Stomach (tissue), 9 donors: ENCODE data around the gene FAM9C. TPM values are rescaled to one million over a fixed set of nuclear protein-coding genes. Genes with fewer than 3 reads are reported as not detected.
A peak's percentile ranks its signal among the peaks of the same experiment; 100 is the strongest.
"Not testable (repeated sequence)": the region's sequence is repeated elsewhere in the genome, so short reads cannot be mapped to it uniquely, and the experiment has no call there.

ENCODE experiments used
- DNase-seq, 2 donors: peaks; one replicate each; pipeline versions ENCODE4 v3.0.0 to v3.0.0-alpha.2; 2013 to 2019
- H3K27ac ChIP-seq, 5 donors: fragments of 200-600 bp in 4 of 5; sonication (generic) in 4 of 5; one replicate each; pipeline ENCODE4 v1.5.1; 2013 to 2019; ENCODE audit warnings: mild to moderate bottlenecking in 1 of 5, moderate library complexity in 1 of 5
- H3K27me3 ChIP-seq, 3 donors: fragments of 200-600 bp; sonication (generic); one replicate each; pipeline ENCODE4 v1.5.1; 2017 to 2019; ENCODE audit warnings: mixed run types in 1 of 3
- H3K36me3 ChIP-seq, 4 donors: fragments of 200-600 bp; sonication (generic); 1 replicate in 3 of 4; 2 replicates in 1 of 4; pipeline ENCODE4 v1.5.1; 2016 to 2019
- H3K4me1 ChIP-seq, 4 donors: fragments of 200-600 bp; sonication (generic); one replicate each; pipeline ENCODE4 v1.5.1; 2016 to 2019
- H3K4me3 ChIP-seq, 4 donors: fragments of 200-600 bp; sonication (generic) in 3 of 4; one replicate each; pipeline ENCODE4 v1.5.1; 2016 to 2019; ENCODE audit warnings: mild to moderate bottlenecking in 1 of 4
- H3K9me3 ChIP-seq, 4 donors: fragments of 200-600 bp; sonication (generic); one replicate each; pipeline ENCODE4 v1.5.1; 2016 to 2019
- CTCF ChIP-seq, 7 experiments: fragments of 450-650 bp in 4 of 7; fragments of 200-600 bp in 3 of 7; sonication (generic) in 3 of 7; IDR thresholded peaks; one replicate each; pipeline ENCODE4 v1.5.1; 2016 to 2019; ENCODE audit warnings: antibody characterized with exemption in 7 of 7, control low read depth in 2 of 7, mild to moderate bottlenecking in 1 of 7
- EP300 ChIP-seq: sonication (generic); formaldehyde crosslinking; IDR thresholded peaks from one replicate; pipeline ENCODE4 v1.6.1; 2017; ENCODE audit warnings: antibody characterized with exemption
- POLR2A ChIP-seq, 4 donors: fragments of 450-650 bp; IDR thresholded peaks; one replicate each; pipeline ENCODE4 v1.6.1; 2016; ENCODE audit warnings: antibody characterized with exemption in 4 of 4, control low read depth in 2 of 4, mild to moderate bottlenecking in 1 of 4, moderate library complexity in 1 of 4
- POLR2AphosphoS5 ChIP-seq, 3 donors: sonication (generic); formaldehyde crosslinking; IDR thresholded peaks; one replicate each; pipeline ENCODE4 v1.6.1; 2016; ENCODE audit warnings: antibody characterized with exemption in 3 of 3
- WGBS, 5 donors: extraction: QIAGEN DNeasy Blood & Tissue Kit in 3 of 5; methylation state at CpG; one replicate each; pipeline versions ENCODE4 v1.1.5 to v1.1.7; 2013 to 2018; 5-methylcytosine and 5-hydroxymethylcytosine counted together
- intact Hi-C: fragments of 100-400 bp; cut with DNase I; formaldehyde crosslinking; loops from one replicate; pipeline ENCODE4 v1.15.1; 2023; ENCODE audit warnings: low total_unique reads
- polyA plus RNA-seq, 3 donors: library from polyadenylated mRNA; stranded (reverse); fragments of 200-250 nt; gene quantifications; one replicate each; pipeline ENCODE4 v1.2.3, GENCODE V29; 2013
- total RNA-seq, 5 donors: library from RNA; depleted of rRNA; stranded (reverse); fragments of >200 nt; gene quantifications; one replicate each; pipeline versions ENCODE4 v1.1.0 to v1.2.3, GENCODE V29; 2014 to 2016
- donor health status: healthy with polysubstance abuse.
- donor health status: Bipolar disorder and iron deficiency.
- donor health status: healthy.

The FAM9C gene
- total and polyA plus RNA-seq, 8 donors: 0.18 to 0.31 TPM; not detected in 6

- intact Hi-C loops: no loop called here
- Histone ChIP-seq H3K9me3 (no peaks in the 10 kb centered on the region), H3K27ac (peak overlapping the region; percentile 62 to 86 (median 72)), H3K4me1 (peaks cover 0 to 25% (median 13%) of the 10 kb centered on the region in 4 donors), H3K4me3 (no peak overlapping the region), H3K27me3 (no peaks in the 10 kb centered on the region), H3K36me3 (no peaks in the 10 kb centered on the region)
- TF ChIP-seq POLR2A (IDR thresholded peaks at IDR 0.05) (no peak), EP300 (no peak), CTCF (IDR thresholded peaks at IDR 0.05) (no peak), POLR2AphosphoS5 (IDR thresholded peaks at IDR 0.05) (no peak)
- DNase-seq: peak in 1 of 2 donors; percentile 42
- 23 to 49% (median 36%) methylated on average over 12 to 14 of the region's 14 CpGs for WGBS, 5 donors
Observed at GRCh38 chrX:13090339-13091110, 46.1 kb upstream of the FAM9C start.

GRCh38 chrX:13090027-13090338 lies 45.6 kb upstream of the FAM9C start:
- H3K9me3 ChIP-seq: no peaks in the 10 kb centered on the region
- H3K4me1 ChIP-seq: peaks cover 0 to 25% (median 12%) of the 10 kb centered on the region in 4 donors
- no peak for DNase-seq
- H3K27me3 ChIP-seq: no peaks in the 10 kb centered on the region
- no peak overlapping the region for H3K4me3 ChIP-seq
- H3K27ac ChIP-seq: peak overlapping the region; percentile 62 to 86 (median 72)
- TF ChIP-seq EP300: no peak
- TF ChIP-seq POLR2A (IDR thresholded peaks at IDR 0.05): no peak
- no peak for TF ChIP-seq CTCF (IDR thresholded peaks at IDR 0.05)
- no peak for TF ChIP-seq POLR2AphosphoS5 (IDR thresholded peaks at IDR 0.05)
- no peaks in the 10 kb centered on the region for H3K36me3 ChIP-seq
- 64 to 89% (median 73%) methylated on average over 1 of the region's 1 CpG for WGBS, 5 donors
- intact Hi-C loops: no loop called here

- 64 to 89% (median 80%) methylated on average over 5 of the region's 5 CpGs for WGBS, 5 donors
- Histone ChIP-seq H3K27me3 (no peaks in the 10 kb centered on the region), H3K9me3 (no peaks in the 10 kb centered on the region), H3K4me1 (peaks cover 0 to 28% (median 6%) of the 10 kb centered on the region in 4 donors), H3K27ac (peak overlapping the region in 4 of 5 donors; percentile 20 to 59 (median 42)), H3K36me3 (no peaks in the 10 kb centered on the region), H3K4me3 (no peak overlapping the region)
- intact Hi-C loops: no loop called here
- TF ChIP-seq EP300 (no peak), POLR2AphosphoS5 (IDR thresholded peaks at IDR 0.05) (no peak), CTCF (IDR thresholded peaks at IDR 0.05) (no peak), POLR2A (IDR thresholded peaks at IDR 0.05) (no peak)
- DNase-seq: no peak
Observed at GRCh38 chrX:13088156-13088487, 43.7 kb upstream of the FAM9C start.

GRCh38 chrX:13087322-13088155 lies 43.1 kb upstream of the FAM9C start:
- WGBS, 5 donors: 64 to 77% (median 70%) methylated on average over 10 of the region's 10 CpGs
- intact Hi-C loops: no loop called here
- DNase-seq: peak in 1 of 2 donors; percentile 70
- Histone ChIP-seq H3K36me3 (no peaks in the 10 kb centered on the region), H3K27me3 (no peaks in the 10 kb centered on the region), H3K4me3 (no peak overlapping the region), H3K9me3 (no peaks in the 10 kb centered on the region), H3K4me1 (peaks cover 0 to 33% (median 6%) of the 10 kb centered on the region in 4 donors), H3K27ac (peak overlapping the region in 4 of 5 donors; percentile 20 to 59 (median 42))
- TF ChIP-seq POLR2A (IDR thresholded peaks at IDR 0.05) (no peak), CTCF (IDR thresholded peaks at IDR 0.05) (no peak), POLR2AphosphoS5 (IDR thresholded peaks at IDR 0.05) (no peak), EP300 (no peak)

- H3K36me3 ChIP-seq, DNase-seq, H3K9me3 ChIP-seq, H3K27me3 ChIP-seq, intact Hi-C loops, H3K4me3 ChIP-seq: not testable (repeated sequence)
- 72 to 87% (median 84%) methylated on average over 7 to 8 of the region's 8 CpGs for whole genome bisulfite sequencing, 5 donors
- Histone ChIP-seq H3K27ac (peak overlapping the region in 2 of 5 donors; percentile 55 to 57), H3K4me1 (peaks cover 0 to 33% (median 7%) of the 10 kb centered on the region in 4 donors)
Observed at GRCh38 chrX:13086793-13087321, 42.4 kb upstream of the FAM9C start.
